ENCODE measurements around the gene PAX8.

PAX8 gene

DNA sequence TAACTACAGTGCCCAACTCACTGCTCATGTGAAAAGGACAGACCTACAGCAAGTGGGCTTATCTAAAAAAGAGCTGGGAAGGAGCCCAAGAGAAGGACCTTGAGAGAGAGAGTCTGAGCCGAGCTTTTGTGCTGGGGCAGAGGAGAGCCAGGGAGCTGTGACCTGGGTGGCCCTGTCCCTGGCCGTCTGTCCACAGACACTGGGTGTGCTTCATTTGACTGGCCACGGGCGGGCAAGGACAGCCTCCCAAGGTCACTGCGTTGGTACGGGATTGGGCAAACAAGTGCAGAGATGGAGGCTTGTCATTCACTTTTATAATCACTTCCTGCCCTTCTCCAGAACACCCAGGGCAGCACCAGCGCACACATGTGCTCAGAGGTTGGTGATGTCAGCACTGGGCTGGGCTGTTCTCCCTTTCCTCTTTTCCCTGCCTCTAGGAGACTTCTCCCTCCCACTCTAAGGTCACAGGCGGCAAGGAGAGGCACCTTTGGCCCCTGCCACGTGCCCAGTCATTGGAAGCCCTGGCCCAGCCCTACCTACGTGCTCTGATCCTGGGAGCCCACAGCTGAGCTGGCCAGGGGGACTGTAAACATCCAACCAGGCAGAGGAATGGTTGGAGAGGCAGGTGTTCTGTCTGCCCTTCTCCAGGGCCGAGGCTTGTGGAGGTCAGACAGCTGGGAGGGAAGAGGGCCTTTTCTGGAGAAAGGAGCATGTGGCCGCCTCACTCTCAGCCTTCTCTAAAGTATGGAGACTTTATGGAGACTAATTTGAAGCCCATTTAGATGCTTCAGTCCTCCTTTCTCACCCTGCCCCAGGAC is 111.4 kb downstream of the PAX8 start:
- no peak for DNase-seq (ENCODE audit: low spot score)

DNA sequence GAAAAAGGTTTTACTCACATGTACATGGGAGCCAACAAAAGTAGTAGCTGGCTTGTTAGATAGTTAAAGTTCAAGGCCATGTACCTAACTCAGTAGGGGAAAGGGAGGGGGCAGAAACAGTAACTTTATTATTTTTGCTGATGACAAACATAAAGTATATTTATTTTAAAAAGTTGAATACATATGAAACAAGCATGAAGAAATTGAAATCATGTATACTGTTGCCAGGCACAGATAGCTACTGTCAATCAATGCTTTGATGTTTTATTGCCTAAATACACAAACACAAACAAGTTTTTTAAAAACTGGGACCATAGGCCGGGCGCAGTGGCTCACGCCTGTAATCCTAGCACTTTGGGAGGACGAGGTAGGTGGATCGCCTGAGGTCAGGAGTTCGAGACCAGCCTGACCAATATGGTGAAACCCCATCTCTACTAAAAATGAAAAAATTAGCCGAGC is 112.5 kb downstream of the PAX8 start:
- no peak for DNase-seq (ENCODE audit: low spot score)
